ENCODE data around the gene HSD17B3.

HSD17B3 gene

DNA sequence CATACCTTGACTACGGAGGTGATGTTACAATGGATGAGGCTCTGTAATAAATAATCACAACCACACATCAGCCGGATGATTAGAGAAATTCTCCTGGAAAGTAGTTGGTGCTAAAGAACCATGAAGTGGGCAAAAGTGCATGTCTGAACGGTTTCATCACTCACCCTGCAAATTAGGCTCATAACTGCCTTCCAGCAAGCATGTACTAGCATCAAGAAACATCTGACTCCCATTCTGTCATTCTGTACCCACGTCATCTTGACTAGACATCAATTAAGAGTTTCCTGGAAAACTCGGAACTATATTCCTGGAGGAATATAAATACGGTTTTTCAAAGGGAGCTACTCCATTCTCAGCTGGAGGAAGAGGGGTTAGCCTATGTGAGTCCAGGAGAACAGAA is 52.2 kb downstream of the HSD17B3 start:
- no peaks in the 10 kb centered on the region for H3K27me3 ChIP-seq (ENCODE audit: insufficient read depth, low read length)
- H3K23ac ChIP-seq (ENCODE audit: low read length): no peak overlapping the region
- H3K36me3 ChIP-seq (ENCODE audit: control insufficient read depth in 1 of 2, insufficient read depth in 2 of 2, low read length in 2 of 2): no peaks in the 10 kb centered on the region
- no peak overlapping the region for H2BK120ac ChIP-seq (ENCODE audit: insufficient read depth, low read length, poor library complexity)
- no peaks in the 10 kb centered on the region for H3K9me3 ChIP-seq (ENCODE audit: insufficient read depth, low read depth, low read length)
- H3K4me2 ChIP-seq (ENCODE audit: low read length): no peak overlapping the region
- H3K18ac ChIP-seq (ENCODE audit: low read length): no peak overlapping the region
- H4K91ac ChIP-seq (ENCODE audit: low read depth, low read length): no peak overlapping the region
- peaks cover 0 to 2% of the 10 kb centered on the region in 2 experiments for H3K4me1 ChIP-seq (ENCODE audit: control insufficient read depth in 1 of 2, insufficient read depth in 2 of 2, low read length in 2 of 2)
- WGBS (ENCODE audit: extremely low coverage, insufficient coverage, insufficient read length): no CpG with 5 or more reads among the region's 6 CpGs
- H4K8ac ChIP-seq (ENCODE audit: low read depth, low read length): no peak overlapping the region
- H3K27ac ChIP-seq (ENCODE audit: low read depth, low read length): no peak overlapping the region
- no peaks in the 10 kb centered on the region for H3K79me1 ChIP-seq (ENCODE audit: low read length)
- H2AFZ ChIP-seq (ENCODE audit: insufficient read depth, low read length, poor library complexity): no peak overlapping the region
- no peak overlapping the region for H3K9ac ChIP-seq (ENCODE audit: low read length)
- no peak overlapping the region for H3K4ac ChIP-seq (ENCODE audit: low read depth, low read length)
- no peak overlapping the region for H2BK12ac ChIP-seq (ENCODE audit: low read length)
- H4K12ac ChIP-seq (ENCODE audit: low read depth, low read length): no peak overlapping the region
- H2BK5ac ChIP-seq (ENCODE audit: low read depth, low read length, poor library complexity): no peak overlapping the region
- H3K14ac ChIP-seq (ENCODE audit: low read length): no peak overlapping the region
- no peaks in the 10 kb centered on the region for H3K79me2 ChIP-seq (ENCODE audit: control insufficient read depth, insufficient read depth, low read length, poor library complexity)
- no peak overlapping the region for H3K4me3 ChIP-seq (ENCODE audit: low read depth, low read length)
- no peak for DNase-seq
- H2AK5ac ChIP-seq (ENCODE audit: low read length): no peak overlapping the region

DNA sequence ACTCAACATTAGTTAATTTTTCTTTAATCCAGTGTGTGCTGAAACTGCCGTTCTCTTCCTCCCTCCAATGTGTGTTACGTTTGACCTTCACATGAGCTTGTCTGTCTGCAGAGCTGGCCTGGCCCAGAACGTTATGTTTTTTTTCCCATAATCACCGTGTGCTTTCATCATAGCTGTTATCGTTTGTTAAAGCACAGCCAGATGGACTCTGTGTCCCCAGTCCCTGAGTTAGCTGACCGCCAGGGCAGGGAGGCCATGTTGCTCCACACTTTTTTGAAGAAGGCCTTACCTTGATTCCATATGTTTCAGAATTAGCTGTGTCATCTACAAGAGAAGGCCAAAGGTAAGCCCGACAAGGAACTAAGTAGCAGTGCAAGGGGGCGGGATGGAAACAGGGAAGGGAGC is 55.7 kb downstream of the HSD17B3 start:
- no peak overlapping the region for H3K18ac ChIP-seq (ENCODE audit: low read length)
- no peak overlapping the region for H3K4me2 ChIP-seq (ENCODE audit: low read length)
- no peaks in the 10 kb centered on the region for H3K79me1 ChIP-seq (ENCODE audit: low read length)
- H2BK5ac ChIP-seq (ENCODE audit: low read depth, low read length, poor library complexity): no peak overlapping the region
- H3K4ac ChIP-seq (ENCODE audit: low read depth, low read length): no peak overlapping the region
- no peaks in the 10 kb centered on the region for H3K27me3 ChIP-seq (ENCODE audit: insufficient read depth, low read length)
- WGBS (ENCODE audit: extremely low coverage, insufficient coverage, insufficient read length): no CpG with 5 or more reads among the region's 8 CpGs
- no peak overlapping the region for H3K14ac ChIP-seq (ENCODE audit: low read length)
- H4K91ac ChIP-seq (ENCODE audit: low read depth, low read length): no peak overlapping the region
- H3K79me2 ChIP-seq (ENCODE audit: control insufficient read depth, insufficient read depth, low read length, poor library complexity): no peaks in the 10 kb centered on the region
- no peak overlapping the region for H2AFZ ChIP-seq (ENCODE audit: insufficient read depth, low read length, poor library complexity)
- H2BK12ac ChIP-seq (ENCODE audit: low read length): no peak overlapping the region
- H3K27ac ChIP-seq (ENCODE audit: low read depth, low read length): no peak overlapping the region
- H3K9me3 ChIP-seq (ENCODE audit: insufficient read depth, low read depth, low read length): no peaks in the 10 kb centered on the region
- H2BK120ac ChIP-seq (ENCODE audit: insufficient read depth, low read length, poor library complexity): no peak overlapping the region
- H3K9ac ChIP-seq (ENCODE audit: low read length): no peak overlapping the region
- no peak overlapping the region for H3K23ac ChIP-seq (ENCODE audit: low read length)
- H4K12ac ChIP-seq (ENCODE audit: low read depth, low read length): no peak overlapping the region
- H4K8ac ChIP-seq (ENCODE audit: low read depth, low read length): no peak overlapping the region
- H3K4me1 ChIP-seq (ENCODE audit: control insufficient read depth in 1 of 2, insufficient read depth in 2 of 2, low read length in 2 of 2): no peaks in the 10 kb centered on the region
- H3K4me3 ChIP-seq (ENCODE audit: low read depth, low read length): no peak overlapping the region
- no peak for DNase-seq
- H2AK5ac ChIP-seq (ENCODE audit: low read length): no peak overlapping the region
- no peaks in the 10 kb centered on the region for H3K36me3 ChIP-seq (ENCODE audit: control insufficient read depth in 1 of 2, insufficient read depth in 2 of 2, low read length in 2 of 2)

DNA sequence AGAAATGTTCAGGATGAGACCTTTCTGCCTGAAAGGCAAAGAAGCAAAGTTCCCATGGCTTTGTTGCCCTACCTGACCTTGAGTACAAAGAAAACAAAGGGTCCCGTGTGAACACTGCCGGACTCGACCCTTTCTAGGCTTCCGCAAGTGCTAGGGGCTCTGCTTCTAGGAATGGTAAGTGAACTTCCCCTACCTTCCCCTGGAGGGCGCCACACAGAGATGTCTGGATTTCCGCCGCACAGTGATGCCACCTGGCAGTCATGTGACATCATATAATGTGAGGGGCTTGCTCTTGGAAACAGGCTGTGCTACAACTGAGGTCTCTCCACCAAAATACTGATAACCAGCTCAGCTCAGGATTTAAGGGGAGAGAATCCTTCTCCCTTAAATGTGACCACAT is 56.6 kb downstream of the HSD17B3 start:
- Histone ChIP-seq H3K9me3 (ENCODE audit: insufficient read depth, low read depth, low read length) (no peaks in the 10 kb centered on the region), H4K91ac (ENCODE audit: low read depth, low read length) (no peak overlapping the region), H3K27ac (ENCODE audit: low read depth, low read length) (no peak overlapping the region), H2AFZ (ENCODE audit: insufficient read depth, low read length, poor library complexity) (no peak overlapping the region), H2BK5ac (ENCODE audit: low read depth, low read length, poor library complexity) (no peak overlapping the region), H3K27me3 (ENCODE audit: insufficient read depth, low read length) (no peaks in the 10 kb centered on the region), H2BK12ac (ENCODE audit: low read length) (no peak overlapping the region), H3K18ac (ENCODE audit: low read length) (no peak overlapping the region), H3K4me3 (ENCODE audit: low read depth, low read length) (no peak overlapping the region), H4K8ac (ENCODE audit: low read depth, low read length) (no peak overlapping the region), H3K79me2 (ENCODE audit: control insufficient read depth, insufficient read depth, low read length, poor library complexity) (no peaks in the 10 kb centered on the region), H3K23ac (ENCODE audit: low read length) (no peak overlapping the region), H3K4ac (ENCODE audit: low read depth, low read length) (no peak overlapping the region), H3K14ac (ENCODE audit: low read length) (no peak overlapping the region), H2BK120ac (ENCODE audit: insufficient read depth, low read length, poor library complexity) (no peak overlapping the region), H3K4me1 (ENCODE audit: control insufficient read depth in 1 of 2, insufficient read depth in 2 of 2, low read length in 2 of 2) (no peaks in the 10 kb centered on the region), H3K79me1 (ENCODE audit: low read length) (no peaks in the 10 kb centered on the region), H3K4me2 (ENCODE audit: low read length) (no peak overlapping the region), H2AK5ac (ENCODE audit: low read length) (no peak overlapping the region), H3K9ac (ENCODE audit: low read length) (no peak overlapping the region), H4K12ac (ENCODE audit: low read depth, low read length) (no peak overlapping the region), H3K36me3 (ENCODE audit: control insufficient read depth in 1 of 2, insufficient read depth in 2 of 2, low read length in 2 of 2) (no peaks in the 10 kb centered on the region)
- DNase-seq: no peak
- WGBS (ENCODE audit: extremely low coverage, insufficient coverage, insufficient read length): no CpG with 5 or more reads among the region's 7 CpGs

DNA sequence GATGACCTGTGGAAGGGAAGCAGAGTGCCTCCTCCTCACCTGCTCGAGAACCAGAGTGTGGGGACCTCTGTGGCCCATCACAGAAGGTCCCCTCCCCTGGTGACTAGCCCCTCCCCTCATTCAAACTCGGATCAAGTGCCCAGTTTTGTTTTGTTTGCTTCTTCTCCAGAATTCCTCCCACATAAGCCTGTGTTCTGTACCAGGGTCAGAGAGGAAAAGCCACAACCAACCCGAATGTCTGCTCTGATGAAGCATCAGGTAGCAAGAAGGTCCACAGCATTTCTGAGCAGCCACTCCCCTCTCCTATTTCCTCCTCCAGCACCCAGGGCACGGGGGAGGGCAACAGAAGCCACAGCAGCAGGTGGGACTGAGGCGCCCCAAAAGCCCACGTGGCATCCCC is 58.2 kb downstream of the HSD17B3 start:
- Histone ChIP-seq H3K23ac (ENCODE audit: low read length) (no peak overlapping the region), H3K79me2 (ENCODE audit: control insufficient read depth, insufficient read depth, low read length, poor library complexity) (no peaks in the 10 kb centered on the region), H2BK12ac (ENCODE audit: low read length) (no peak overlapping the region), H3K9ac (ENCODE audit: low read length) (no peak overlapping the region), H3K18ac (ENCODE audit: low read length) (no peak overlapping the region), H3K4me3 (ENCODE audit: low read depth, low read length) (no peak overlapping the region), H4K8ac (ENCODE audit: low read depth, low read length) (no peak overlapping the region), H3K27ac (ENCODE audit: low read depth, low read length) (no peak overlapping the region), H2AK5ac (ENCODE audit: low read length) (no peak overlapping the region), H3K14ac (ENCODE audit: low read length) (no peak overlapping the region), H3K27me3 (ENCODE audit: insufficient read depth, low read length) (no peaks in the 10 kb centered on the region), H4K12ac (ENCODE audit: low read depth, low read length) (no peak overlapping the region), H3K4ac (ENCODE audit: low read depth, low read length) (no peak overlapping the region), H3K36me3 (ENCODE audit: control insufficient read depth in 1 of 2, insufficient read depth in 2 of 2, low read length in 2 of 2) (no peaks in the 10 kb centered on the region), H3K79me1 (ENCODE audit: low read length) (no peaks in the 10 kb centered on the region), H4K91ac (ENCODE audit: low read depth, low read length) (no peak overlapping the region), H3K4me1 (ENCODE audit: control insufficient read depth in 1 of 2, insufficient read depth in 2 of 2, low read length in 2 of 2) (no peaks in the 10 kb centered on the region), H2AFZ (ENCODE audit: insufficient read depth, low read length, poor library complexity) (no peak overlapping the region), H2BK120ac (ENCODE audit: insufficient read depth, low read length, poor library complexity) (no peak overlapping the region), H2BK5ac (ENCODE audit: low read depth, low read length, poor library complexity) (no peak overlapping the region), H3K4me2 (ENCODE audit: low read length) (no peak overlapping the region), H3K9me3 (ENCODE audit: insufficient read depth, low read depth, low read length) (no peaks in the 10 kb centered on the region)
- no peak for DNase-seq
- no CpG with 5 or more reads among the region's 6 CpGs for WGBS (ENCODE audit: extremely low coverage, insufficient coverage, insufficient read length)

Data from trophoblast cell (in vitro differentiated cells and primary cell).